Fibroblast of pulmonary artery (primary cell): Measurements from ENCODE around the gene HDGF.

Experiments used
- DNase-seq: peaks from one replicate; pipeline ENCODE4 v3.0.0-alpha.2; 2010; ENCODE audit warnings: low read depth
- H3K4me3 ChIP-seq: replicated peaks from 2 replicates; pipeline ENCODE4 v1.5.1; 2011; ENCODE audit warnings: low read depth, mild to moderate bottlenecking, control low read depth, low read length, moderate library complexity
- TF ChIP-seq, protein P1 (sequence below): IDR thresholded peaks from 2 replicates; pipeline ENCODE4 v1.5.1; 2011; ENCODE audit warnings: mild to moderate bottlenecking, control low read depth, low read length, inconsistent platforms; ENCODE audit errors: missing control alignments

HDGF gene

DNA sequence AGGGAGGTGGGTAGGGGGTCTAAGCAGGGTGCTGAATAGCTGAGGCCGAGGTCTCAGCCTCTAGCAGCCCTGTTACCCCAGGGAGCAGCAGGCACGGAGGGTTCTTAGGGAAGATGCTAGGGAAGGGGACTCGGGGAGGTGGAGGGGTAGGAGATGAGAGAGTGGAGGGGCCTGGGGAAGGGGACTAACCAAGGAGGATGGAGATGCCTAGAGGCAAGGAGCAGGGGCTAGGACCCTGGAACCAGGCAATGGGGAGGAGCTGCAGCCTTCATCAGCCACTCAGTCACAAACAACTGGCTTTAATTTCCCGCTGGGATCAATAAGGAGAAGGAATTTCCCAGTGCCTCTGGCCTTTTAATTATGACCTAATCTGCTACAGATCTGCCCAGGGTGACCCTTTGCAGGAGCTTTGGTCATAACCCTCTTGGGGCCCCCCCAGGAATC lies 43.2 kb downstream of the HDGF start:
- H3K4me3 ChIP-seq, result no peak overlapping the region
- TF ChIP-seq, protein P1, sequence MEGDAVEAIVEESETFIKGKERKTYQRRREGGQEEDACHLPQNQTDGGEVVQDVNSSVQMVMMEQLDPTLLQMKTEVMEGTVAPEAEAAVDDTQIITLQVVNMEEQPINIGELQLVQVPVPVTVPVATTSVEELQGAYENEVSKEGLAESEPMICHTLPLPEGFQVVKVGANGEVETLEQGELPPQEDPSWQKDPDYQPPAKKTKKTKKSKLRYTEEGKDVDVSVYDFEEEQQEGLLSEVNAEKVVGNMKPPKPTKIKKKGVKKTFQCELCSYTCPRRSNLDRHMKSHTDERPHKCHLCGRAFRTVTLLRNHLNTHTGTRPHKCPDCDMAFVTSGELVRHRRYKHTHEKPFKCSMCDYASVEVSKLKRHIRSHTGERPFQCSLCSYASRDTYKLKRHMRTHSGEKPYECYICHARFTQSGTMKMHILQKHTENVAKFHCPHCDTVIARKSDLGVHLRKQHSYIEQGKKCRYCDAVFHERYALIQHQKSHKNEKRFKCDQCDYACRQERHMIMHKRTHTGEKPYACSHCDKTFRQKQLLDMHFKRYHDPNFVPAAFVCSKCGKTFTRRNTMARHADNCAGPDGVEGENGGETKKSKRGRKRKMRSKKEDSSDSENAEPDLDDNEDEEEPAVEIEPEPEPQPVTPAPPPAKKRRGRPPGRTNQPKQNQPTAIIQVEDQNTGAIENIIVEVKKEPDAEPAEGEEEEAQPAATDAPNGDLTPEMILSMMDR, result no peak
- no peak for DNase-seq

GRCh38 chr1:156707417-156708217 lies 43.9 kb downstream of the HDGF start:
- no peak overlapping the region for H3K4me3 ChIP-seq
- DNase-seq, result no peak
- TF ChIP-seq, protein P1, result no peak

DNA sequence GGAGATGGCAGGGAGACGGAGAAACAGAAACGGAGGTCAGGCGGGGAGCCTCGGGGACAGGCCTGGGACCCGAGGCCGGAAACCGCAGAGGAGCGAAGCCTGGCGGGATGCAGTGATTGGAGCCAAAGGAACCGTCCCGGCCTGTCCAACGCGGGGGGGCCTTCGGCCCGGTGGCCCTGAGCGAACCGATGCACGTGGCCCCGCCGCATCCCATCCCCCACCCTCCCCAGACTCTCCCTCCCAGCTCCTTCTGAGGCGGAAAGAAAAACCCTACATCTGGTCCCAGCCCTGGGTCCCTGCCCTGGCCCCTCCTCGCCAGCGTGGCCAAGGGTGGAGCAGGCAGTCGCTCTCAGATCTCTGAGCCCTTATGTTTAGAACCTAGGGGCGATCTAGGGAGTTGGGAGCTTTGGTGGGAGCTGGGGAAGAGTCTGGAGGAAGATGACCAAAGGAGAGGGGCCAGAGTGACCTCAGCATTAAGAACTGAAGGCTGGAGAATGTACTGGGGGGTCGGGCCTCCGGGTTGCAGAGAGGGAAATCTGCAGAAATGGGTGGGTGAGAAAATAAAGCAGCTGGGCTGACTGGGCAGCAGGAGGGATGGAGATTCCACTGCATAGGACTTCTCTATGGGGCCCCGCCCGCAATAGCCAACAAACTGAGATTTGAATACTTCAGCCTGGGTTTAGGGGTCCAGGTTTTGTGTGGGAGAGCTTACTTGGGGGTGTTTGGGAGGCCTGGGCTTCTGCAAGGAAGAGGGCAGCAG lies 44.6 kb downstream of the HDGF start:
- TF ChIP-seq, protein P1, result no peak
- H3K4me3 ChIP-seq, result no peak overlapping the region

DNA sequence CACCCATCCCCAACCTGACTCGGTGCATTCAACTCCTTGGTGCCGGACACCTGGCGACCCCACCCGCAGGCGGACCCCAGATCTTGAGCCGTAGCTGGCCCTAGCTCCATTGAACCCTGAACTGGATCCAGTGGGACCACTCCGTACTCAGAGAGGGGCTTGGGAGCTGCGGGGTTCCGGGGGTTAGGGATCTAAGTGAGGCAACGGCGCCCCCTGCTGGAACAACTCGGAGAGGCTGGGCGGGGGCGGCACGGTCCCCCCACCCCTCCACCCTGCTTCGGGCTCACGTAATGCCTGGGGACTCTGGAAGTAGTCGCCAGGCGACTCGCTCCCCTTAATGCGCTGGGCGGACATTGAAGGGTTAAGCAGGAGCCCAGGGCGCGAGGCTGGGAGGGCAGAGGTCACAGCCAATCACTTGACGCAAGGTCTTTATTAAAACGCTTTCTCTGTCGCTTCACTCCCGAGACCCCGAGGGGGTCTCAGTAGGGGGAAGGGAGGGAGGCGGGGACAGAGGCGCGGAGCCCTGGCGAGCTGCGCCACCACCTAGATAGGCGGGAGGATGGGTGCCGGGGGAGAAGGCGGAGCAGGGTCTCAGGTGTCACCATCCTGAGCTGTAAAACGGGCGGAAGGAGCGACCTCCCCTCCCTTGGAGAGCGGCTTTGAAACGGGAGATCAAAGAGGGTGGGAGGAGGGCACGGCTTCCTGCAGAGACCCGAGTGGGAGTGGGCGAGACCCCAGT lies 45.4 kb downstream of the HDGF start:
- TF ChIP-seq, protein P1, result peak; percentile 57
- peak overlapping the region; percentile 23 for H3K4me3 ChIP-seq
- no peak for DNase-seq

More for the DNA sequence above, 44.6 kb downstream of the HDGF start:
- DNase-seq, result no peak

- DNase-seq, result no peak
- peak within 1 kb of the TSS; percentile 23 for H3K4me3 ChIP-seq
- TF ChIP-seq, protein P1, result no peak
Measured at GRCh38 chr1:156705321-156705917, 46.1 kb downstream of the HDGF start, which contains the start of gene CRABP2. Gene CRABP2 (minus strand): TSS chr1:156705583. CDS start chr1:156705446, 137 bp downstream.

DNA sequence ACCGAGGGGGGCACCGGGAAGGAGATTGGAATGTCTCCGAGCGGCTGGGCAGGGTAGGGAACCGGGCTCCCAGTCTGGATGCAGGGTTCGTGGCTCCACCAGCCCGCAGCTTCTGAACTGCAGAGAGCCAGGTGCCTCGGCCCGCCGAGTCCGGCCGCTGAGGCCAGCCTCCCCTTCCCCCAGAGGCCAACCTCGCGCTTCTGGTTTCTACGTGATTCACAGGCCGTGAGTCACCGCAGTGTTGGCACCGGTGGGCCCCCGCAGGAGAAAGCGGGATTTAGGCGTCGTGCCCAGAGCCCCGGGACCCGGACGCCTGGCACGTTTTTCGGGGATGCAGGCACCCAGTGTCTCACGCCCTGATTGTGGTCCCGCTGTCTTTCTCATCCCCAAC lies 46.5 kb downstream of the HDGF start:
- TF ChIP-seq, protein P1, result no peak
- peak overlapping the region; percentile 23 for H3K4me3 ChIP-seq
- DNase-seq, result peak; percentile 58
